Measurements from ENCODE around the gene PKLR. TPM values are rescaled to one million over a fixed set of nuclear protein-coding genes. Genes with fewer than 3 reads are reported as not detected.

PKLR gene
- total and polyA plus RNA-seq, 2 donors (not counting 1 experiment from before 2014, with no cell fraction given), result not detected

DNA sequence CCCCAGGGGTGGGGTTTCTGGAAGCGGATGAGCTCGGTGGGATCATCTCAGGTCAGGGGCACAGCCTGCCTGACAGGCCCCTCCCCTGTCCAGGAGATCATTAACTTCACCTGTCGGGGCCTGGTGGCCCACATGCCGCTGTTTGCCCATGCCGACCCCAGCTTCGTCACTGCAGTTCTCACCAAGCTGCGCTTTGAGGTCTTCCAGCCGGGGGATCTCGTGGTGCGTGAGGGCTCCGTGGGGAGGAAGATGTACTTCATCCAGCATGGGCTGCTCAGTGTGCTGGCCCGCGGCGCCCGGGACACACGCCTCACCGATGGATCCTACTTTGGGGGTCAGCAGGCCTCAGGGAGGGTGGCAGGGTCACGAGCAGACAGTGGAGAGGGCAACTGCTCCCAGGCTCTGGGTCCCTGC is 15.6 kb downstream of the PKLR start:
- intact Hi-C loops (cut with micrococcal nuclease), result no loop called here
- H3K79me2 ChIP-seq (ENCODE audit: control insufficient read depth, insufficient read depth, low read length), result no peaks in the 10 kb centered on the region
- H3K9me3 Mint-ChIP-seq (ENCODE audit: insufficient read depth), result no peaks in the 10 kb centered on the region
- no peak for DNase-seq
- CTCF ChIA-PET, result no interaction called here
- H3K4me1 Mint-ChIP-seq, result no peaks in the 10 kb centered on the region
- H3K36me3 ChIP-seq (replicated peaks in 1 of 2; ENCODE audit: control extremely low read depth in 1 of 2, control insufficient read depth in 1 of 2, extremely low read depth in 1 of 2, insufficient read depth in 2 of 2, low read length in 1 of 2), result no peaks in the 10 kb centered on the region
- no peak overlapping the region for H3K4me3 ChIP-seq (ENCODE audit: control extremely low read depth in 1 of 5, extremely low read depth in 1 of 5, insufficient read depth in 1 of 5, low read depth in 2 of 5, low read length in 4 of 5)
- no peaks in the 10 kb centered on the region for H3K27me3 ChIP-seq (replicated peaks in 1 of 4; ENCODE audit: control extremely low read depth in 1 of 4, control insufficient read depth in 3 of 4, insufficient read depth in 4 of 4, low read length in 3 of 4)
- no peaks in the 10 kb centered on the region for H3K9me3 ChIP-seq (ENCODE audit: control extremely low read depth in 1 of 3, control insufficient read depth in 2 of 3, insufficient read depth in 1 of 3, low read length in 2 of 3)
- no peaks in the 10 kb centered on the region for H3K27me3 Mint-ChIP-seq
- H3K4me1 ChIP-seq (ENCODE audit: control insufficient read depth in 2 of 2, insufficient read depth in 2 of 2, low read length in 2 of 2), result no peaks in the 10 kb centered on the region
- H3K9ac ChIP-seq (ENCODE audit: low read length), result no peak overlapping the region
- TF ChIP-seq, protein P1, sequence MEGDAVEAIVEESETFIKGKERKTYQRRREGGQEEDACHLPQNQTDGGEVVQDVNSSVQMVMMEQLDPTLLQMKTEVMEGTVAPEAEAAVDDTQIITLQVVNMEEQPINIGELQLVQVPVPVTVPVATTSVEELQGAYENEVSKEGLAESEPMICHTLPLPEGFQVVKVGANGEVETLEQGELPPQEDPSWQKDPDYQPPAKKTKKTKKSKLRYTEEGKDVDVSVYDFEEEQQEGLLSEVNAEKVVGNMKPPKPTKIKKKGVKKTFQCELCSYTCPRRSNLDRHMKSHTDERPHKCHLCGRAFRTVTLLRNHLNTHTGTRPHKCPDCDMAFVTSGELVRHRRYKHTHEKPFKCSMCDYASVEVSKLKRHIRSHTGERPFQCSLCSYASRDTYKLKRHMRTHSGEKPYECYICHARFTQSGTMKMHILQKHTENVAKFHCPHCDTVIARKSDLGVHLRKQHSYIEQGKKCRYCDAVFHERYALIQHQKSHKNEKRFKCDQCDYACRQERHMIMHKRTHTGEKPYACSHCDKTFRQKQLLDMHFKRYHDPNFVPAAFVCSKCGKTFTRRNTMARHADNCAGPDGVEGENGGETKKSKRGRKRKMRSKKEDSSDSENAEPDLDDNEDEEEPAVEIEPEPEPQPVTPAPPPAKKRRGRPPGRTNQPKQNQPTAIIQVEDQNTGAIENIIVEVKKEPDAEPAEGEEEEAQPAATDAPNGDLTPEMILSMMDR (IDR thresholded peaks at IDR 0.05), result no peak
- no peak for TF ChIP-seq EZH2 (IDR thresholded peaks at IDR 0.05; ENCODE audit: borderline replicate concordance, insufficient read depth, low read depth, low read length, poor library complexity, severe bottlenecking)
- H3K4me2 ChIP-seq (replicated peaks; ENCODE audit: low read depth, low read length, poor library complexity, severe bottlenecking), result no peak overlapping the region
- H3K27ac Mint-ChIP-seq, result no peak overlapping the region
- ATAC-seq (ENCODE audit: low read depth), result no peak
- no peak overlapping the region for H3K27ac ChIP-seq (ENCODE audit: low read length in 2 of 2)
- H2AFZ ChIP-seq (ENCODE audit: insufficient read depth, low read depth, low read length, poor library complexity, severe bottlenecking), result no peak overlapping the region
- no peak overlapping the region for H3K4me3 Mint-ChIP-seq
- 96% methylated on average over 17 of the region's 18 CpGs for WGBS (ENCODE audit: insufficient coverage)
- POLR2A ChIA-PET, result no interaction called here
- H4K20me1 ChIP-seq (ENCODE audit: control insufficient read depth, insufficient read depth, low read length, poor library complexity, severe bottlenecking), result no peaks in the 10 kb centered on the region

DNA sequence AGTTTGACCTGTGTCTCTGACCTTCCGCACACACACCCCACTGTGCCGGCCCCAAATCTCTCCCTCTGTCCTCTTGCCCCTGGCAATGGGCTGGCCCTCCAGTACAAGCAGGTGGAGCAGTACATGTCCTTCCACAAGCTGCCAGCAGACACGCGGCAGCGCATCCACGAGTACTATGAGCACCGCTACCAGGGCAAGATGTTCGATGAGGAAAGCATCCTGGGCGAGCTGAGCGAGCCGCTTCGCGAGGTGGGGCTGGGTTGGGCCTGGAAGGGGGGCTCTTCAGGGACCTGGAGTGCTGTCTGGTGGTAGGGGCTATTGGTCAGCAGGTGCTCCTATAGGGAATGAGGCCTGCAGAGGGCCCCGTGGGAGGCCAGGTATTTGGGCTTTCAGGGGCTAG is 16.2 kb downstream of the PKLR start:
- Mint-ChIP-seq H3K27me3 (no peaks in the 10 kb centered on the region), H3K4me3 (no peak overlapping the region), H3K4me1 (no peaks in the 10 kb centered on the region), H3K27ac (no peak overlapping the region), H3K9me3 (ENCODE audit: insufficient read depth) (no peaks in the 10 kb centered on the region)
- no peak for DNase-seq
- CTCF ChIA-PET, result no interaction called here
- TF ChIP-seq, protein P1 (IDR thresholded peaks at IDR 0.05), result no peak
- no peak for TF ChIP-seq EZH2 (IDR thresholded peaks at IDR 0.05; ENCODE audit: borderline replicate concordance, insufficient read depth, low read depth, low read length, poor library complexity, severe bottlenecking)
- Histone ChIP-seq H3K4me1 (ENCODE audit: control insufficient read depth in 2 of 2, insufficient read depth in 2 of 2, low read length in 2 of 2) (no peaks in the 10 kb centered on the region), H3K9me3 (ENCODE audit: control extremely low read depth in 1 of 3, control insufficient read depth in 2 of 3, insufficient read depth in 1 of 3, low read length in 2 of 3) (no peaks in the 10 kb centered on the region), H3K27me3 (replicated peaks in 1 of 4; ENCODE audit: control extremely low read depth in 1 of 4, control insufficient read depth in 3 of 4, insufficient read depth in 4 of 4, low read length in 3 of 4) (no peaks in the 10 kb centered on the region), H3K27ac (ENCODE audit: low read length in 2 of 2) (no peak overlapping the region), H3K9ac (ENCODE audit: low read length) (no peak overlapping the region), H3K4me2 (replicated peaks; ENCODE audit: low read depth, low read length, poor library complexity, severe bottlenecking) (no peak overlapping the region), H3K79me2 (ENCODE audit: control insufficient read depth, insufficient read depth, low read length) (no peaks in the 10 kb centered on the region), H3K36me3 (replicated peaks in 1 of 2; ENCODE audit: control extremely low read depth in 1 of 2, control insufficient read depth in 1 of 2, extremely low read depth in 1 of 2, insufficient read depth in 2 of 2, low read length in 1 of 2) (no peaks in the 10 kb centered on the region), H2AFZ (ENCODE audit: insufficient read depth, low read depth, low read length, poor library complexity, severe bottlenecking) (no peak overlapping the region), H4K20me1 (ENCODE audit: control insufficient read depth, insufficient read depth, low read length, poor library complexity, severe bottlenecking) (no peaks in the 10 kb centered on the region), H3K4me3 (ENCODE audit: control extremely low read depth in 1 of 5, extremely low read depth in 1 of 5, insufficient read depth in 1 of 5, low read depth in 2 of 5, low read length in 4 of 5) (no peak overlapping the region)
- POLR2A ChIA-PET, result no interaction called here
- ATAC-seq (ENCODE audit: low read depth), result no peak
- WGBS (ENCODE audit: insufficient coverage), result 97% methylated on average over 13 of the region's 14 CpGs
- intact Hi-C loops (cut with micrococcal nuclease), result no loop called here

Measured in B cell (primary cell).